Common myeloid progenitor, CD34-positive (primary cell): ENCODE measurements around the gene PIGQ.

Experiments
- CTCF ChIA-PET: fragments of 350-600 bp; sonication (Branson Sonifier 250); formaldehyde crosslinking; loops from one replicate; lab custom pipeline; 2021; ENCODE audit warnings: antibody characterized with exemption; lab: Charles Lee
- POLR2A ChIA-PET: fragments of 350-600 bp; sonication (Branson Sonifier 250); formaldehyde crosslinking; loops from one replicate; lab custom pipeline; 2021; ENCODE audit warnings: antibody characterized with exemption; lab: Charles Lee
- DNase-seq, 3 donors: peaks; one replicate each; pipeline versions ENCODE4 v3.0.0 to v3.0.0-alpha.2; 2013
- H3K27ac ChIP-seq, 2 experiments: 1 replicate in 1 of 2; 2 replicates in 1 of 2; pipeline ENCODE4 v1.7.0; 2013; ENCODE audit warnings: inconsistent platforms in 2 of 2, low read length in 2 of 2, mild to moderate bottlenecking in 2 of 2, low read depth in 1 of 2, moderate library complexity in 1 of 2; ENCODE audit not compliant: severe bottlenecking in 2 of 2, insufficient read depth in 1 of 2, poor library complexity in 1 of 2
- H3K27me3 ChIP-seq, 5 experiments: replicated peaks in 2 of 5; 1 replicate in 3 of 5; 2 replicates in 2 of 5; pipeline versions ENCODE4 v1.6.1 to v1.7.0; 2013; ENCODE audit warnings: low read length in 4 of 5, mild to moderate bottlenecking in 2 of 5, moderate library complexity in 2 of 5, inconsistent platforms in 1 of 5; ENCODE audit not compliant: insufficient read depth in 5 of 5, control insufficient read depth in 4 of 5
- H3K36me3 ChIP-seq, 4 experiments: 1 replicate in 2 of 4; 2 replicates in 2 of 4; pipeline versions ENCODE4 v1.6.1 to v1.7.0; 2013; ENCODE audit warnings: low read length in 3 of 4, control low read depth in 1 of 4, mild to moderate bottlenecking in 1 of 4; ENCODE audit not compliant: control insufficient read depth in 4 of 4, insufficient read depth in 4 of 4
- H3K4me1 ChIP-seq, 4 experiments: 1 replicate in 3 of 4; 2 replicates in 1 of 4; pipeline versions ENCODE4 v1.6.1 to v1.7.1; 2013; ENCODE audit warnings: low read length in 3 of 4, mild to moderate bottlenecking in 3 of 4, control low read depth in 1 of 4, inconsistent platforms in 1 of 4, moderate library complexity in 1 of 4; ENCODE audit not compliant: control insufficient read depth in 4 of 4, insufficient read depth in 4 of 4; ENCODE audit errors: control extremely low read depth in 1 of 4
- H3K4me3 ChIP-seq, 7 experiments: 1 replicate in 4 of 7; 2 replicates in 3 of 7; pipeline versions ENCODE4 v1.5.1 to v1.7.0; 2013; ENCODE audit warnings: mild to moderate bottlenecking in 7 of 7, low read length in 6 of 7, moderate library complexity in 6 of 7, inconsistent platforms in 2 of 7, low read depth in 2 of 7, control low read depth in 1 of 7; ENCODE audit not compliant: insufficient read depth in 4 of 7, control insufficient read depth in 1 of 7; ENCODE audit errors: extremely low read depth in 1 of 7
- H3K9me3 ChIP-seq, 5 experiments: 1 replicate in 4 of 5; 2 replicates in 1 of 5; pipeline versions ENCODE4 v1.6.1 to v1.7.1; 2013; ENCODE audit warnings: low read length in 4 of 5, mild to moderate bottlenecking in 2 of 5, inconsistent platforms in 1 of 5, low read depth in 1 of 5, moderate library complexity in 1 of 5; ENCODE audit not compliant: control insufficient read depth in 4 of 5, insufficient read depth in 2 of 5; ENCODE audit errors: control extremely low read depth in 1 of 5
- WGBS: methylation state at CpG from one replicate; pipeline ENCODE4 v1.1.5; 2013; ENCODE audit not compliant: insufficient coverage; 5-methylcytosine and 5-hydroxymethylcytosine counted together

The PIGQ gene

DNA sequence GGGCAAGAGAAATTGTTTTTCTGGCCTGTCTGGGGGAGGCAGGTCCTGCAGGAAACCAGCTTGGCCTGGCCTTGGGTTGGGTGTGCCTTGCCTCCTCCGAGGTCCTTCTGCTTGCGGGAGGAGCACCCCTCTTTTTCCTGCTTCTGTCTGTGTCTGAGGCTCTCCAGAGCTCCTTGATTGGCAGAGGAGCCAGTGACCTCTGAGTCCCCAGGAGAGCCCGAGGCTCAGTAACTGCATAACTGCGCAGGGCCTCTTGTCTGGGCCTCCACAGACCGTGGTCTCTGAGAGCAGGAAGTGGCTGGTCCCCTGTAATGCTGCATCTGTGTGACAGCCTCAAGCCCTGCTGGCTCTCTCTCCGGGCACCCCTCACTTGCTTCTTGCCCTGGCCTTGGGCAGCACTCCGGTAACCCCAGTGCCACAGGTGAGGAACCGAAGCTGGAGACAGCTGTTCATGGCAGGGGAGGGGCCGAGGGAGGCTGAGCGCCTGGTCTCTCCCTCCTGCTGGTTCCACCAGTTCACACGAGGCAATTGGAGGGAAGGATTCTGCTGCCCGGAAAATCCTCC is 40.7 kb upstream of the PIGQ start:
- H3K9me3 ChIP-seq, result no peaks in the 10 kb centered on the region
- peak overlapping the region; percentile 27 to 77 for H3K27ac ChIP-seq
- peak in 2 of 3 donors; percentile 42 to 52 for DNase-seq
- peaks cover 0 to 22% (median 2%) of the 10 kb centered on the region in 4 experiments for H3K36me3 ChIP-seq
- ChIA-PET POLR2A (no interaction called here), CTCF (interaction anchor here (0.8 to 1.4 kb wide), 4 partner anchors 10 to 82 kb away, joined by 3 to 4 read pairs (median 3); no protein-coding TSS in a partner anchor)
- WGBS, result 57% methylated on average over 12 of the region's 12 CpGs
- no peaks in the 10 kb centered on the region for H3K27me3 ChIP-seq
- peaks cover 0 to 43% (median 33%) of the 10 kb centered on the region in 4 experiments for H3K4me1 ChIP-seq
- peak overlapping the region; percentile 6 to 91 (median 83) for H3K4me3 ChIP-seq

DNA sequence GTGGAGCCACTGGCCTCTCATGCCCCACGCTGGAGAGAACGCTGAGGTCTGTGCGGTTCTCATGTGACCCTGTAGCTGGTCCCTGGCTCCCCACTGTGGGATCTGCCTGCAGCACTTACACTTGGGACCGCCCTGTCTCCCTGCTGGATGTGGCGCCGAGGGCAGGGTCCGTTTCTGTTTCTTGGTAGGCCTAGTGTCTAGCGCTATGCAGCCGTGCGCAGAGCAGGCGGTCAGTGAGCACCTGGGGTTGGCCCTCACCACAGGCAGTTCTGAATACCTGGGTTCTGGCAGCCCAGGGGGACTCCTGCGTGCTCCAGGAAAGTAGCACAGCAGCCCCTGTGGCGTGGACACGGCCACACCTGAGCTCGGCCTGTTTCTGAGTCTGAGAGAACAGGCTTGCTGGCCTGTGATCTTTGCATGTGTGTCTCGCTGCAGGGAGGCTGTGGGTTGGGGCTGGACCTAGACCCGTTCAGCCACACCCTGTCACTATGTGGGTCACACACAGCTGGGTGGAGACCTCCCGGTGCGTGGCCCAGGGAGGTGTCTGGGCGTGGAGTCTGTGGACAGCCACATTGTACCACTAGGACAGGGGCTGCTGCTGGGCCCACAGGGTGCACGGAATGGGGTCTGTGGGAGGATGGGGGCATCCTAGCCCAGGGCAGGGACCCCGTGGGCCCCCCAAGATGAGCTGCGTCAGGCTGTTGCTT is 39.5 kb upstream of the PIGQ start:
- peaks cover 0 to 41% (median 33%) of the 10 kb centered on the region in 4 experiments for H3K4me1 ChIP-seq
- POLR2A ChIA-PET, result no interaction called here

DNA sequence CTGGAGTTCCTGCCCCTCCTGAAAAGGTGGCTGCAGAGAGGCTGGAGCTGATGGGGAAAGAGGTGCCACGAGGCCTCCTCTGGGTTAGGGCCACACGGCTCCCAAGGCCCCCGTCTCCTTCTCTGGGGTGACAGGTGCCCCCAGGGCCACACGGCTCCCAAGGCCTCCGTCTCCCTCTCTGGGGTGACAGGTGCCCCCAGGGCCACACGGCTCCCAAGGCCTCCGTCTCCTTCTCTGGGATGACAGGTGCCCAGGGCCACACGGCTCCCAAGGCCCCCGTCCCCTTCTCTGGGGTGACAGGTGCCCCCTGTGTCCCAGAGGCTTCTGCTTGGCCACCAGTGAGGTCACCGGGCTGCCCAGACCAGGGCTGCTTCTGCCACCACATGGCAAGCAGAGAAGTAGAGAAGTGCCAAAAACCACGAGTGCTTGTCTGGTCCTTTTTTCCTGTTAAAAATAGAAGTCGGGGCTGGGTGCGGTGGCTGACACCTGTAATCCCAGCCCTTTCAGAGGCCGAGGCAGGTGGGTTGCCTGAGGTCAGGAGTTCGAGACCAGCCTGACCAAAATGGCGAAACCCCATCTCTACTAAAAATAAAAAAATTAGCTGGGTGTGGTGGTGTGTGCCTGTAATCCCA is 38.2 kb upstream of the PIGQ start:
- POLR2A ChIA-PET, result no interaction called here
- 85% methylated on average over 10 of the region's 16 CpGs for WGBS
- H3K36me3 ChIP-seq, result peaks cover 2 to 36% (median 7%) of the 10 kb centered on the region in 4 experiments
- no peak for DNase-seq
- no peak overlapping the region for H3K4me3 ChIP-seq
- peaks cover 0 to 28% (median 20%) of the 10 kb centered on the region in 4 experiments for H3K4me1 ChIP-seq
- H3K27ac ChIP-seq, result no peak overlapping the region
- H3K27me3 ChIP-seq, result no peaks in the 10 kb centered on the region
- CTCF ChIA-PET, result no interaction called here
- H3K9me3 ChIP-seq, result no peaks in the 10 kb centered on the region

More for the DNA sequence above, 39.5 kb upstream of the PIGQ start:
- Histone ChIP-seq H3K36me3 (peaks cover 2 to 28% (median 3%) of the 10 kb centered on the region in 4 experiments), H3K27ac (no peak overlapping the region), H3K27me3 (no peaks in the 10 kb centered on the region), H3K9me3 (no peaks in the 10 kb centered on the region), H3K4me3 (no peak overlapping the region)
- WGBS, result 97% methylated on average over 23 of the region's 23 CpGs
- no peak for DNase-seq
- CTCF ChIA-PET, result interaction anchor here (1.3 to 1.4 kb wide), 2 partner anchors 9 to 10 kb away, joined by 3 to 6 read pairs; no protein-coding TSS in a partner anchor

- ChIA-PET CTCF (no interaction called here), POLR2A (no interaction called here)
- peaks cover 2 to 55% (median 19%) of the 10 kb centered on the region in 4 experiments for H3K36me3 ChIP-seq
- H3K9me3 ChIP-seq, result no peaks in the 10 kb centered on the region
- WGBS, result 94% methylated on average over 26 of the region's 30 CpGs
- H3K4me1 ChIP-seq, result peaks cover 0 to 20% (median 12%) of the 10 kb centered on the region in 4 experiments
- no peaks in the 10 kb centered on the region for H3K27me3 ChIP-seq
- DNase-seq, result no peak
- no peak overlapping the region for H3K4me3 ChIP-seq
- no peak overlapping the region for H3K27ac ChIP-seq
Measured at GRCh38 chr16:533391-534123, 36.2 kb upstream of the PIGQ start.

DNA sequence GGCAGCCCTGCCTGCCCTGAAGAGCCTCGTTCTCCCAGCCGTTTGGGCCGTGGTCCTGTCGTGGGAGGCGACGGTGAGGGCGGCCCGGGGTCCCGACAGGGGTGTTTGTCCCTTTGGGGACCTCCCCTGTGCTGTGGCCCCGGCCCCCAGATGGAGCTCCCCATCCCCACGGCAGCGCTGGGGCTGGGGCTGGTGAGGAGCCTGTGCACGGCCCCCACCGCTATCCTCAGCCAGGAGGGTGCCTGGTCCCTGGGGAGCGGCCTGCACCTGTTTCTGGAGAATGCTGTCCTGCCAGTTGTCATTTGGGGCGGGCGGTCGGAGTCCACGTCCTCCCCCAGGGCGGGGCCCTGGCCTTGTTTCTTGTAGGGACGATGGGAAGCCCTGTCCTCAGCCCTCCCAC is 35.6 kb upstream of the PIGQ start:
- Histone ChIP-seq H3K36me3 (peaks cover 2 to 58% (median 20%) of the 10 kb centered on the region in 4 experiments), H3K4me3 (no peak overlapping the region), H3K27ac (no peak overlapping the region), H3K9me3 (no peaks in the 10 kb centered on the region), H3K4me1 (peaks cover 0 to 14% (median 6%) of the 10 kb centered on the region in 4 experiments), H3K27me3 (no peaks in the 10 kb centered on the region)
- ChIA-PET CTCF (no interaction called here), POLR2A (no interaction called here)
- 98% methylated on average over 21 of the region's 21 CpGs for WGBS
- DNase-seq, result no peak

- no peaks in the 10 kb centered on the region for H3K9me3 ChIP-seq
- 95% methylated on average over 24 of the region's 27 CpGs for WGBS
- ChIA-PET POLR2A (no interaction called here), CTCF (no interaction called here)
- H3K27ac ChIP-seq, result no peak overlapping the region
- no peak for DNase-seq
- H3K4me1 ChIP-seq, result peaks cover 0 to 6% (median 0%) of the 10 kb centered on the region in 4 experiments
- peaks cover 2 to 60% (median 22%) of the 10 kb centered on the region in 4 experiments for H3K36me3 ChIP-seq
- H3K27me3 ChIP-seq, result no peaks in the 10 kb centered on the region
- no peak overlapping the region for H3K4me3 ChIP-seq
Measured at GRCh38 chr16:534856-535445, 34.8 kb upstream of the PIGQ start.
